ENCODE results near the gene SRSF9. TPM values are rescaled to one million over a fixed set of nuclear protein-coding genes. Genes with fewer than 3 reads are reported as not detected.
"Not testable (repeated sequence)": the region's sequence is repeated elsewhere in the genome, so short reads cannot be mapped to it uniquely, and the experiment has no call there.

Gene SRSF9
- total and polyA plus RNA-seq, 3 experiments from 2014 or later: 214 to 272 (median 269) TPM

GRCh38 chr12:120462099-120462640, 7.4 kb downstream of the SRSF9 start:
- no peaks in the 10 kb centered on the region for H3K9me3 ChIP-seq (ENCODE audit: low read length)
- Mint-ChIP-seq H3K36me3 (peaks cover 14 to 87% (median 15%) of the 10 kb centered on the region in 3 donors), H3K27me3 (no peaks in the 10 kb centered on the region), H3K27ac (peak overlapping the region in 3 of 8 donors; percentile 5 to 46 (median 12)), H3K4me1 (peaks cover 18 to 27% (median 23%) of the 10 kb centered on the region in 3 donors), H3K4me3 (no peak overlapping the region), H3K9me3 (no peaks in the 10 kb centered on the region)
- H3K36me3 ChIP-seq (ENCODE audit: insufficient read depth, low read length): peaks cover 77% of the 10 kb centered on the region
- no peaks in the 10 kb centered on the region for H3K27me3 ChIP-seq (ENCODE audit: insufficient read depth, low read length, poor library complexity, severe bottlenecking)
- CTCF ChIA-PET: interaction anchor here (1.5 kb wide), 1 partner anchor 11 kb away, joined by 5 read pairs; no protein-coding TSS in a partner anchor
- peaks cover 23% of the 10 kb centered on the region for H3K4me1 ChIP-seq (ENCODE audit: insufficient read depth, low read length)
- H3K27ac ChIP-seq (ENCODE audit: low read depth, low read length): no peak overlapping the region
- POLR2A ChIA-PET: interaction anchor here (1.0 kb wide), 1 partner anchor 35 kb away, joined by 3 read pairs; no protein-coding TSS in a partner anchor
- DNase-seq: no peak
- H3K4me3 ChIP-seq (ENCODE audit: low read length): no peak overlapping the region

GRCh38 chr12:120460157-120460556, 9.4 kb downstream of the SRSF9 start:
- ChIA-PET POLR2A (no interaction called here), CTCF (no interaction called here)
- Histone ChIP-seq H3K4me1 (ENCODE audit: insufficient read depth, low read length) (peaks cover 7% of the 10 kb centered on the region), H3K9me3 (ENCODE audit: low read length) (no peaks in the 10 kb centered on the region), H3K4me3 (ENCODE audit: low read length) (no peak overlapping the region), H3K27me3 (ENCODE audit: insufficient read depth, low read length, poor library complexity, severe bottlenecking) (no peaks in the 10 kb centered on the region), H3K27ac (ENCODE audit: low read depth, low read length) (no peak overlapping the region), H3K36me3 (ENCODE audit: insufficient read depth, low read length) (peaks cover 60% of the 10 kb centered on the region)
- no peaks in the 10 kb centered on the region for H3K9me3 Mint-ChIP-seq
- H3K27me3 Mint-ChIP-seq: no peaks in the 10 kb centered on the region
- no peak overlapping the region for H3K4me3 Mint-ChIP-seq
- peaks cover 9 to 87% (median 19%) of the 10 kb centered on the region in 3 donors for H3K36me3 Mint-ChIP-seq
- DNase-seq: no peak
- peaks cover 3 to 7% (median 4%) of the 10 kb centered on the region in 3 donors for H3K4me1 Mint-ChIP-seq
- H3K27ac Mint-ChIP-seq: peak overlapping the region in 1 of 8 donors; percentile 47

DNA sequence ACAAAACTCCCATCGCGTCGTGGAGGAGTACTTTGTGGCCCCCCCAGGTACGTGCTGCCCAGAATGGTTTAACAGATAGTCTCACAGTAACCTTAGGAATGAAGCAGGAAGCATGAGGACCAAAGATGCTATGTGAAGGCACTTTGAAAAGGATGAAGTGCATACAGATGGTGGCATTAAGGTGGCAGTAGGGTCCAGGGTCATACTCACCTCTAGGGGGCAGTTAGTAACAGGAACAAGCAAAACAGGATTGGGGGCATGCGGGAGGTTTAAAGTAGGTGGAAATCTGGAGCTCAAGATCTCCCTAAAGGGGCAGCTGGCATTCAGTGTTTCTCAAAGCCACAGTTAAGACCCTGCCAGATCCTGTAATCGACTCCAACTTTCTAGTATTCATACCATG, 12.4 kb downstream of the SRSF9 start:
- Mint-ChIP-seq H3K4me1 (peaks cover 0 to 3% (median 0%) of the 10 kb centered on the region in 3 donors), H3K36me3 (peaks cover 5 to 75% (median 14%) of the 10 kb centered on the region in 3 donors), H3K27ac (peak overlapping the region in 6 of 8 donors; percentile 8 to 79 (median 52)), H3K4me3 (no peak overlapping the region), H3K9me3 (no peaks in the 10 kb centered on the region), H3K27me3 (no peaks in the 10 kb centered on the region)
- H3K36me3 ChIP-seq (ENCODE audit: insufficient read depth, low read length): peaks cover 32% of the 10 kb centered on the region
- CTCF ChIA-PET: interaction anchor here (1.0 to 2.8 kb wide), 4 partner anchors 13 to 39 kb away, joined by 3 to 12 read pairs (median 6); partner anchors contain the start of genes COX6A1 and DYNLL1
- H3K4me1 ChIP-seq (ENCODE audit: insufficient read depth, low read length): no peaks in the 10 kb centered on the region
- no peaks in the 10 kb centered on the region for H3K9me3 ChIP-seq (ENCODE audit: low read length)
- no peaks in the 10 kb centered on the region for H3K27me3 ChIP-seq (ENCODE audit: insufficient read depth, low read length, poor library complexity, severe bottlenecking)
- POLR2A ChIA-PET: interaction anchor here (0.9 kb wide), 1 partner anchor 9 kb away, joined by 3 read pairs; no protein-coding TSS in a partner anchor
- H3K4me3 ChIP-seq (ENCODE audit: low read length): no peak overlapping the region
- no peak overlapping the region for H3K27ac ChIP-seq (ENCODE audit: low read depth, low read length)
- DNase-seq: no peak

DNA sequence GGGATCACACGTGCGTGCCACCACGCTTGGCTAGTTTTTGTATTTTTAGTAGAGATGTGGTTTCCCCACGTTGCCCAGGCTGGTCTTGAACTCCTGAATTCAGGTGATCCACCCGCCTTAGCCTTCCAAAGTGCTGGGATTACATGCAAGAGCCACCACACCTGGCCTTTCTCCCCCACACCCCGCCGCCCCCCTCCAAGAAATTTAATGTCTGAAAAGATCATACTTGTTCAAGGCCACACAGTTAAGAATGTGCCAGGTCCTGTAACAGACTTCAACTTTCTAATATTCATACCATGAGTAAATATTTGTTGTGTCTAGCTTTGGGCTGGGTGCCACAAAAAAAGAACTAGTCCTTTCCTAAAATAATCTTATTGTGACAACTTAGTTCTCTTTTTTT, 14.2 kb downstream of the SRSF9 start:
- Histone ChIP-seq H3K9me3 (ENCODE audit: low read length) (no peaks in the 10 kb centered on the region), H3K27ac (ENCODE audit: low read depth, low read length) (no peak overlapping the region), H3K27me3 (ENCODE audit: insufficient read depth, low read length, poor library complexity, severe bottlenecking) (no peaks in the 10 kb centered on the region), H3K4me1 (ENCODE audit: insufficient read depth, low read length) (no peaks in the 10 kb centered on the region), H3K36me3 (ENCODE audit: insufficient read depth, low read length) (peaks cover 21% of the 10 kb centered on the region), H3K4me3 (ENCODE audit: low read length) (no peak overlapping the region)
- POLR2A ChIA-PET: interaction anchor here (0.7 to 1.1 kb wide), 2 partner anchors 28 to 41 kb away, joined by 4 read pairs; no protein-coding TSS in a partner anchor
- peak overlapping the region in 1 of 8 donors; percentile 19 for H3K27ac Mint-ChIP-seq
- H3K9me3 Mint-ChIP-seq: no peaks in the 10 kb centered on the region
- no peak overlapping the region for H3K4me3 Mint-ChIP-seq
- no peak for DNase-seq
- H3K36me3 Mint-ChIP-seq: peaks cover 5 to 69% (median 11%) of the 10 kb centered on the region in 3 donors
- CTCF ChIA-PET: interaction anchor here (2.8 kb wide), 1 partner anchor 41 kb away, joined by 10 read pairs; the partner anchor contains the start of gene DYNLL1
- no peaks in the 10 kb centered on the region for H3K27me3 Mint-ChIP-seq
- peaks cover 0 to 3% (median 0%) of the 10 kb centered on the region in 3 donors for H3K4me1 Mint-ChIP-seq

- H3K9me3 Mint-ChIP-seq: no peaks in the 10 kb centered on the region
- Histone ChIP-seq H3K4me3 (ENCODE audit: low read length) (no peak overlapping the region), H3K9me3 (ENCODE audit: low read length) (no peaks in the 10 kb centered on the region), H3K27ac (ENCODE audit: low read depth, low read length) (no peak overlapping the region), H3K4me1 (ENCODE audit: insufficient read depth, low read length) (no peaks in the 10 kb centered on the region), H3K36me3 (ENCODE audit: insufficient read depth, low read length) (peaks cover 15% of the 10 kb centered on the region), H3K27me3 (ENCODE audit: insufficient read depth, low read length, poor library complexity, severe bottlenecking) (no peaks in the 10 kb centered on the region)
- H3K4me3 Mint-ChIP-seq: no peak overlapping the region
- H3K27ac Mint-ChIP-seq: peak overlapping the region in 4 of 8 donors; percentile 61 to 75 (median 70)
- H3K4me1 Mint-ChIP-seq: peaks cover 0 to 8% (median 5%) of the 10 kb centered on the region in 3 donors
- H3K27me3 Mint-ChIP-seq: no peaks in the 10 kb centered on the region
- CTCF ChIA-PET: interaction anchor here (1.2 to 4.8 kb wide), 2 partner anchors 15 to 41 kb away, joined by 4 to 16 read pairs; partner anchors contain the start of genes DYNLL1 and SRSF9
- peak in 3 of 5 donors; percentile 24 to 52 (median 26) for DNase-seq
- H3K36me3 Mint-ChIP-seq: peaks cover 0 to 65% (median 8%) of the 10 kb centered on the region in 3 donors
- POLR2A ChIA-PET: no interaction called here
Observed at GRCh38 chr12:120453977-120454376, 15.6 kb downstream of the SRSF9 start.

GRCh38 chr12:120453060-120453750, 16.3 kb downstream of the SRSF9 start:
- H3K9me3 Mint-ChIP-seq: no peaks in the 10 kb centered on the region
- H3K36me3 Mint-ChIP-seq: peaks cover 0 to 57% (median 6%) of the 10 kb centered on the region in 3 donors
- Histone ChIP-seq H3K27ac (ENCODE audit: low read depth, low read length) (no peak overlapping the region), H3K4me1 (ENCODE audit: insufficient read depth, low read length) (no peaks in the 10 kb centered on the region), H3K27me3 (ENCODE audit: insufficient read depth, low read length, poor library complexity, severe bottlenecking) (no peaks in the 10 kb centered on the region), H3K36me3 (ENCODE audit: insufficient read depth, low read length) (peaks cover 8% of the 10 kb centered on the region), H3K9me3 (ENCODE audit: low read length) (no peaks in the 10 kb centered on the region), H3K4me3 (ENCODE audit: low read length) (no peak overlapping the region)
- H3K27me3 Mint-ChIP-seq: no peaks in the 10 kb centered on the region
- H3K4me3 Mint-ChIP-seq: no peak overlapping the region
- CTCF ChIA-PET: interaction anchor here (0.8 to 4.8 kb wide), 8 partner anchors 10 to 196 kb away, joined by 3 to 16 read pairs (median 4); partner anchors contain the start of genes DYNLL1 and SRSF9
- H3K27ac Mint-ChIP-seq: peak overlapping the region in 5 of 8 donors; percentile 2 to 80 (median 72)
- H3K4me1 Mint-ChIP-seq: peaks cover 0 to 8% (median 5%) of the 10 kb centered on the region in 3 donors
- POLR2A ChIA-PET: interaction anchor here (0.6 kb wide), 1 partner anchor 10 kb away, joined by 3 read pairs; no protein-coding TSS in a partner anchor
- no peak for DNase-seq

DNA sequence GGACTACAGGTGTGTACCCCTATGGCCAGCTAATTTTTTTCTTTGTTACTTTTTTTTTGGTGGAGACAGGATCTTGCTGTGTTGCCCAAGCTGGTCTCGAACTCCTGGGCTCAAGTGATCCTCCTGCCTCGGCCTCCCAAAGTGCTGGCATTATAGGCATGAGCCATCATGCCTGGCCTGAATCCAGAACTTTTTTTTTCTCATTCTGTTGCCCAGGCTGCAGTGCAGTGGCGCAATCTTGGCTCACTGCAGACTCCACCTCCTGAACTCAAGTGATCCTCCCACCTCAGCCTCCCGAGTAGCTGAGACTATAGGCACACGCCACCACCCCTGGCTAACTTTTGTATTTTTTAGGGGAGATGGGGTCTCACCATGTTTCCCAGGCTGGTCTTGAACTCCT, 17.0 kb downstream of the SRSF9 start:
- not testable (repeated sequence) for H3K9me3 ChIP-seq (ENCODE audit: low read length); H3K27me3 Mint-ChIP-seq; DNase-seq; H3K4me3 ChIP-seq (ENCODE audit: low read length); H3K27ac ChIP-seq (ENCODE audit: low read depth, low read length); H3K4me3 Mint-ChIP-seq; H3K9me3 Mint-ChIP-seq; H3K4me1 ChIP-seq (ENCODE audit: insufficient read depth, low read length); H3K27me3 ChIP-seq (ENCODE audit: insufficient read depth, low read length, poor library complexity, severe bottlenecking); H3K36me3 ChIP-seq (ENCODE audit: insufficient read depth, low read length)
- H3K36me3 Mint-ChIP-seq: peaks cover 0 to 55% (median 6%) of the 10 kb centered on the region in 3 donors
- CTCF ChIA-PET: interaction anchor here (0.8 to 4.8 kb wide), 9 partner anchors 9 to 197 kb away, joined by 3 to 16 read pairs (median 5); partner anchors contain the start of genes DYNLL1 and SRSF9
- H3K4me1 Mint-ChIP-seq: peaks cover 3 to 15% (median 10%) of the 10 kb centered on the region in 3 donors
- H3K27ac Mint-ChIP-seq: peak overlapping the region in 3 of 8 donors; percentile 27 to 80 (median 43)
- POLR2A ChIA-PET: interaction anchor here (0.6 kb wide), 1 partner anchor 42 kb away, joined by 3 read pairs; no protein-coding TSS in a partner anchor

Data from CD8-positive, alpha-beta memory T cell (primary cell).